Esophagus squamous epithelium (tissue), 5 donors: ENCODE measurements around the gene RABAC1. TPM values are rescaled to one million over a fixed set of nuclear protein-coding genes. Genes with fewer than 3 reads are reported as not detected.

ENCODE experiments used
- DNase-seq: peaks from one replicate; lab custom pipeline; 2025; lab: John Stamatoyannopoulos, UW
- H3K27ac ChIP-seq, 4 donors: fragments of 200-600 bp; sonication (generic); one replicate each; pipeline ENCODE4 v1.5.1; 2016 to 2019; ENCODE audit warnings: mild to moderate bottlenecking in 1 of 4
- H3K27me3 ChIP-seq, 4 donors: fragments of 200-600 bp; sonication (generic); 1 replicate in 3 of 4; 2 replicates in 1 of 4; pipeline versions ENCODE4 v1.5.1 to v1.6.0; 2017 to 2021; ENCODE audit warnings: antibody characterized with exemption in 1 of 4
- H3K36me3 ChIP-seq, 3 donors: fragments of 200-600 bp; sonication (generic); one replicate each; pipeline ENCODE4 v1.5.1; 2016 to 2019
- H3K4me1 ChIP-seq, 3 donors: fragments of 200-600 bp; sonication (generic); one replicate each; pipeline ENCODE4 v1.5.1; 2017 to 2019
- H3K4me3 ChIP-seq, 4 donors: fragments of 200-600 bp; sonication (generic); 1 replicate in 3 of 4; 2 replicates in 1 of 4; pipeline ENCODE4 v1.5.1; 2016 to 2019; ENCODE audit warnings: mild to moderate bottlenecking in 2 of 4, moderate library complexity in 1 of 4
- H3K9me3 ChIP-seq, 3 donors: fragments of 200-600 bp; sonication (generic); one replicate each; pipeline ENCODE4 v1.5.1; 2016 to 2019
- CTCF ChIP-seq, 6 experiments: fragments of 450-650 bp in 4 of 6; fragments of 200-600 bp in 2 of 6; sonication (generic) in 2 of 6; IDR thresholded peaks; one replicate each; pipeline ENCODE4 v1.5.1; 2016 to 2019; ENCODE audit warnings: antibody characterized with exemption in 6 of 6, mild to moderate bottlenecking in 4 of 6, moderate library complexity in 4 of 6
- POLR2A ChIP-seq, 4 donors: fragments of 450-650 bp; IDR thresholded peaks; one replicate each; pipeline ENCODE4 v1.6.1; 2017; ENCODE audit warnings: antibody characterized with exemption in 4 of 4, mild to moderate bottlenecking in 4 of 4, moderate library complexity in 3 of 4
- WGBS, 2 donors: methylation state at CpG; one replicate each; pipeline ENCODE4 v1.1.5; 2018; 5-methylcytosine and 5-hydroxymethylcytosine counted together
- intact Hi-C: fragments of 100-400 bp; cut with DNase I; formaldehyde crosslinking; loops from one replicate; pipeline ENCODE4 v1.15.0; 2022
- total RNA-seq, 4 donors: library from RNA; depleted of rRNA; stranded (reverse); fragments of >200 nt; gene quantifications; one replicate each; pipeline ENCODE4 v1.1.0, GENCODE V29; 2016
- donor health status: DM: yes; HTN: yes; CAD: no.

RABAC1 gene
- total RNA-seq, 4 donors from 2014 or later: 47.4 to 113 (median 103) TPM

- H3K4me3 ChIP-seq: no peak overlapping the region
- no peaks in the 10 kb centered on the region for H3K36me3 ChIP-seq
- H3K9me3 ChIP-seq: no peaks in the 10 kb centered on the region
- H3K27me3 ChIP-seq: peaks cover 5 to 100% (median 17%) of the 10 kb centered on the region in 4 donors
- H3K27ac ChIP-seq: no peak overlapping the region
- intact Hi-C loops: no loop called here
- 62 to 67% methylated on average over 7 of the region's 7 CpGs for WGBS, 2 donors
- DNase-seq: no peak
- TF ChIP-seq CTCF (IDR thresholded peaks at IDR 0.05) (no peak), POLR2A (IDR thresholded peaks at IDR 0.05) (no peak)
- H3K4me1 ChIP-seq: peaks cover 5 to 22% (median 5%) of the 10 kb centered on the region in 3 donors
These were observed 40.7 kb upstream of the RABAC1 start for GRCh38 chr19:41999878-42000208.

GRCh38 chr19:41999071-41999877 is 40.2 kb upstream of the RABAC1 start:
- Histone ChIP-seq H3K4me3 (peak overlapping the region in 2 of 4 donors; percentile 22 to 48), H3K27ac (no peak overlapping the region), H3K4me1 (peaks cover 5 to 26% (median 8%) of the 10 kb centered on the region in 3 donors), H3K27me3 (peaks cover 5 to 100% (median 19%) of the 10 kb centered on the region in 4 donors), H3K9me3 (no peaks in the 10 kb centered on the region), H3K36me3 (no peaks in the 10 kb centered on the region)
- DNase-seq: no peak
- WGBS, 2 donors: 12 to 17% methylated on average over 27 to 35 of the region's 55 CpGs
- no peak for TF ChIP-seq CTCF (IDR thresholded peaks at IDR 0.05)
- TF ChIP-seq POLR2A (IDR thresholded peaks at IDR 0.05): no peak
- intact Hi-C loops: no loop called here

GRCh38 chr19:41998246-41999020 is 39.3 kb upstream of the RABAC1 start:
- Histone ChIP-seq H3K27me3 (peaks cover 5 to 100% (median 22%) of the 10 kb centered on the region in 4 donors), H3K27ac (no peak overlapping the region), H3K9me3 (no peaks in the 10 kb centered on the region), H3K4me3 (peak overlapping the region in 2 of 4 donors; percentile 22 to 48), H3K36me3 (no peaks in the 10 kb centered on the region), H3K4me1 (peaks cover 10 to 34% (median 16%) of the 10 kb centered on the region in 3 donors)
- WGBS, 2 donors: 7 to 11% methylated on average over 4 to 5 of the region's 64 CpGs
- no peak for DNase-seq
- intact Hi-C loops: no loop called here
- TF ChIP-seq POLR2A (IDR thresholded peaks at IDR 0.05) (no peak), CTCF (IDR thresholded peaks at IDR 0.05) (peak; percentile 20 to 65 (median 48))

- intact Hi-C loops: no loop called here
- TF ChIP-seq POLR2A (IDR thresholded peaks at IDR 0.05): no peak
- TF ChIP-seq CTCF (IDR thresholded peaks at IDR 0.05): no peak
- peaks cover 5 to 100% (median 22%) of the 10 kb centered on the region in 4 donors for H3K27me3 ChIP-seq
These were observed 38.7 kb upstream of the RABAC1 start for GRCh38 chr19:41997851-41998229.

More at GRCh38 chr19:41997851-41998229, 38.7 kb upstream of the RABAC1 start:
- H3K4me1 ChIP-seq: peaks cover 10 to 38% (median 16%) of the 10 kb centered on the region in 3 donors
- no peaks in the 10 kb centered on the region for H3K36me3 ChIP-seq
- H3K4me3 ChIP-seq: no peak overlapping the region
- no peak for DNase-seq
- H3K9me3 ChIP-seq: no peaks in the 10 kb centered on the region
- WGBS, 2 donors: 2 to 19% methylated on average over 10 to 12 of the region's 14 CpGs
- H3K27ac ChIP-seq: no peak overlapping the region
